GM23248 (cell line): Measurements from ENCODE around the gene SNRNP70.
"Not testable (repeated sequence)": the region's sequence is repeated elsewhere in the genome, so short reads cannot be mapped to it uniquely, and the experiment has no call there.

Experiments used
- EZH2 ChIP-seq: fragments of 200-600 bp; sonication (generic); IDR thresholded peaks from 2 replicates; pipeline ENCODE4 v1.6.1; 2018; ENCODE audit warnings: antibody characterized with exemption, mild to moderate bottlenecking; ENCODE audit not compliant: insufficient read depth, poor library complexity, severe bottlenecking
- EZH2phosphoT487 ChIP-seq: fragments of 200-600 bp; sonication (generic); IDR thresholded peaks from 2 replicates; pipeline ENCODE4 v1.6.1; 2018; ENCODE audit warnings: antibody characterized with exemption, moderate library complexity, mild to moderate bottlenecking, low read depth; ENCODE audit not compliant: insufficient read depth

- not testable (repeated sequence) for TF ChIP-seq EZH2phosphoT487, EZH2
These were observed 46.5 kb upstream of the SNRNP70 start for GRCh38 chr19:49038557-49039276.
